GM11168 (cell line): ENCODE measurements around the gene ANKRD42.

Experiments used
- in situ Hi-C: fragments of 300-500 bp; cut with MboI; formaldehyde crosslinking; loops from one replicate; pipeline ENCODE4 v1.12.0; 2022; ENCODE audit warnings: low sequenced_read_pairs; ENCODE audit not compliant: unreplicated experiment

ANKRD42 gene

DNA sequence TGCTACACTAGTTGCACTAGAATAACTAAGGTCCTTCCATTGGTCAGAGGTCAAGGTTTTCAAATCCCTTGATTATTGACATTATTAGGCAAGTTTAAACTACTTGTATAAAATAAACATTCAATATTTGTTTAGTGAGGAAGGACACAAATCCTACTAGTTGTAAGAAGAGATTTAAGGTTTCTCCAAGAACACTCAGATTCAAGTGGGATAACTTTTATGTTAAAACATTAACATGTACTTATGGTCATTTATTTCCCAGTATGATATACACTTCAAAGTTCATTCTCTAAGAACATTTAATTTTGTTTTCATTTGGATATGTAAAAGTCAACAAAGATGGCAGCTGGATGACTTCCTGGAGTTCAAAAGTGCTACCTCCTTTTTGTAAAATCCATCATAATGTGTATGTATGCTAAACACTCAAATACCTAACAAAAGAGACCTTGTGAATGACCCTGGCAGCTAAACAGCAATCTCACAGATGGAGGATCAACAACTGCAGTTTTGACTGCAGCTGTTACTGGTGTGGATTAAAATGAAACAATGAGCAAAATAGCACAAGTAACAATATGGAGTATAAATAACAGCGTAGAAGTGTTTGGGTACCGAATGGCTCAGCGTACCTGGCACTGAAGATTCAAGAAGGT is 91.1 kb downstream of the ANKRD42 start:
- in situ Hi-C loops = loop anchor here (25.0 kb wide), 1 partner anchor 428 kb away; no protein-coding TSS in a partner anchor

DNA sequence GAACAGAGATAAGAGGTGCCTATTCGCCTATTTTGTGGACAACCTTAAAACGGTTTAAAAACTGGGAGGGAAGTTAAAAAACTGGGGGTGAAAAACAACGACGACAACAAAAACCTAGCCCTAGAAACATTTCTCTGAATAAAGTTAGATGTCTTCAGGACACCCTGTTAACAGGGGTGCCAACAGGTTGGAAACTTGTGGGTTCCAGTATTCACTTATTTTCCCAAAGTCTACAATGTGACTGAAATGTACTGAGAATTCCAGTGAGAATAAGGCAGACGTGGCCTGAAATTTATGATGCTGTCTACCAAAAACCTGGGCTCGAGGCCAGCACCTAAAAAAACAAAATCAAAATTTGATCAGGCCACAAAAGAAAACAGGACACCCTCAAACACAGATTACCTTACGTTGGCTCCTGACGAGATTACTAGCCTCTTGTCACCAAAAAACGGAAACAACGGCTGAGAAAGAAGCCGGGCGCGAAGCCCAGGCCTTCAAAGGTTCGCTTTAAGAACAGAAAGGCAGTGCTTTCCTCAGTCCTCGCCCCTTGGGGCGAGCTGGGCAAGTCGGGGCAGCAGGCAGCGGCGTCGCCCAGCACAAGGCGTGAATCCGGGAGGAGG is 91.7 kb downstream of the ANKRD42 start:
- in situ Hi-C loops = loop anchor here (25.0 kb wide), 1 partner anchor 427 kb away; no protein-coding TSS in a partner anchor

DNA sequence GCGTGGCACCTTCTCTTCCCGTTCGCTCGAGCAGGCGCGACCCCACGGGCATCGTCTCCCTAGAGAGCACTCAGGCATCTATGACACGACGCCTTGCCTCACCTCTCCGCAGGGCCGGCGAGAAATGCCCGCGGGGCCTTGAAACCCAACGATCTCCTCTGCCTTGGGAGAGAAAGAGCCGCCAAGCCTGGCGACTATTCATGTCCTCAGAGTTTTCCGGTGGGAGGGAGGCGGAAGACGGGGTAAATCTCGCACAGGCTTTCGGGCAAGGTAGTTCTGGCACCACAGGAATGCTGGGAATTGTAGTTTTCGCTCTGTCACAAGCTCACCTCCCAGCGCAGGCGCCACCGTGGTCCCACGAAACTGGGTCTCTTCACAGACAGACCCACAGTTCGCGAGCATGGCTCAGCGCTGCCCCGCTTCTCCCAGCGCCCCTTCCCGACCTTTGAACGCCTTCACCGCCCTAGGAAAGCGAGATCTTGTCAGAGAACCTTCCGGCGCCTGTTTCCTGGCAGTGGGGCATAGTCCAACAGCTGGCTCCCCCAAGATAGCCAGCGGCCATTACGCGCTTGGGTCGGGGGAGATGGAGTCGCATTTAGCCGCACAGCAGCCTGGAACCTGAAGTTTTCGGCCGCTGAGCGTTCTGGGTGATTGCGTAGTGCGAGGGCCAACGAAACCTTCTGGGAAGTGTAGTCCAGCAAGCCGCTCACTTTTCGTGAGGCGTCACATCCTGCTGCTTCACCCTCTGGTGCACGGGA is 92.4 kb downstream of the ANKRD42 start, which contains the start of gene CCDC90B:
Gene CCDC90B (minus strand): TSS at position 597 of the 758 bp plus-strand sequence. CDS start 395 bp downstream, at position 202.
- in situ Hi-C loops = loop anchor here (25.0 kb wide), 1 partner anchor 426 kb away; no protein-coding TSS in a partner anchor

DNA sequence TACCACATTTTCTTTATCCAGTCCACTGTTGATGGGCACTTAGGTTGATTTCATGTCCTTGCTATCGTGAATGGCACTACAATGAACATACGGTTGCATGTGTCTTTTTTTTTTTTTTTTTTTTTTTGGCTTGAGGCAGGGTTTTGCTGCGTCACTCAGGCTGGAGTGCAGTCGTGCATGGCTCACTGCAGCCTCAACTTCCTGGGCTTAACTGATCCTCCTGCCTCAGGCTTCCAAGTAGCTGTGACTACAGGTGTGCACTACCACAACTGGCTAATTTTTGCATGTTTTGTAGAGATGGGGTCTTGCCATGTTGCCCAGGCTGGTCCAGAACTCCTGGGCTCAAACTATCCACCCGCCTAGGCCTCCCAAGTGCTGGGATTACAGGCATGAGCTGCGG is 94.1 kb downstream of the ANKRD42 start:
- in situ Hi-C loops = loop anchor here (25.0 kb wide), 1 partner anchor 425 kb away; no protein-coding TSS in a partner anchor

DNA sequence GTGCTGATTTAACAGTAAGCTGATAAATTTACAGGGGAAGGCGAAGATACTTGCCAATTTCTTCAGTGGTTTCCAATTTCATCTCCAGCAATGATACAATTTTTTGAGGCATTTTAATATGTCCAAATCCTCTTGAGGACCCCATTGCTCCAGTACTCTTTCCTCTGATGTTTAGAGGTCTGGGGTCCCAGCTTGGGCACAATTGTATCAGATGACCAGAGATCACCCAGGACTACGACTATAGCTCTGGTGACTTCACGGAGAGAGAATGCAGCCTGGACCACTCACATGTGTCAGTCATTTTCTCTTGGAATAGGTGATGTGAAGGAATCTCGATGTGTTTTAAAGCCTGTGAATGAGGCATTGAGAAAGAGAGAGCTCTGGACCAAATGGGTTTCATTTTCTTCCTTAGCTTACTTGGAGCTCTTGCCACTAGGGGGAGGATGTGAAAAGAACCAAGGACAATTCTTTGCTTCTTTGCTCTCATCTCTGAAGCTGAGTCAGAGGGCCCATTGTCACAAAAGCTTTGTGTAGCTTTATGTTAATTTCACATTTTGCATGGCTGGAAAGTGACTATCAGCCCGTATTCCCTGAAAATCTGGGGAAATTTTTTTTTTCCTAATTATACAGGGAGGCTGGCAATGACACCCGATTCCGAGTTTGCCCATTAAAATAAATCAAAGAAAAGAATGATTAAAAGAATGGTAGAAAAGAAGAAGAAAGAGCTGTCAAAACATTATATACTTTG is 99.4 kb downstream of the ANKRD42 start:
- in situ Hi-C loops = loop anchor here (25.0 kb wide), 1 partner anchor 419 kb away; no protein-coding TSS in a partner anchor

DNA sequence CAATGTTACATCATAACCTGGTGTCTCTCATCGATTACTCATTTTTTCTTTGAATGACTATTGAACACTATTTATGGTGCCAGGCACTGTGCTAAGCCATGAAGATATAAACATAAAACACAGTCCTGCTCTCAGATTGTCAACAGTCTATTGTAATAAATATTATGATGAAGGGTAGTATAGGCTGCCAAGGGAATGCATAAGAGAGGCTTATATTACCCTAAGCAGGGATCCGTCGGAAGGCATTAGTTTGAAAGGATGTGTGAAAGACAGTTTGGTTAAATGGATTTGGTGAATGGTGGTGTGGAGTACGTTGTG is 99.9 kb downstream of the ANKRD42 start:
- in situ Hi-C loops = loop anchor here (25.0 kb wide), 1 partner anchor 419 kb away; no protein-coding TSS in a partner anchor

DNA sequence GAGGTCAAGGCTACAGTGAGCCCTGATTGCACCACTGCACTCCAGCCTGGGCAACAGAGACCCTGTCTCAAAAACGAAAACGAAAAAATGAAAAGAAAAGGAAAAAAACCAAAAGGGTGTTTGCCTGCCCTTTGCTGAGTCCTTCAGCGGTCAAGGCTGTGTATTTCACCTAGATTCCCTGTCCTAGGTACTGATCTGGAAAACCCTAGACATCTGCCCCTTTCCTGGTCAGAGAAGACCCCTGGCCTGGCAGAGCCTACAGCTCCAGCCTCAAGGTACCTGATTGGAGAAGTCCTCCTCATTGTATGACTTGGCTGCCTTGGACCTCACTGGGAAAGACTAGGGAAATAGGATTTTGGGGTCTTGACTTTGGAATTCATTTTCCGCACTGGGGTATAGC is 100.7 kb downstream of the ANKRD42 start:
- in situ Hi-C loops = loop anchor here (25.0 kb wide), 1 partner anchor 418 kb away; no protein-coding TSS in a partner anchor
